GM20000 (cell line): ENCODE results near the gene ME3.

Experiments used
- DNase-seq: peaks from one replicate; pipeline ENCODE4 v3.0.0; 2012; ENCODE audit warnings: low spot score
- CTCF ChIP-seq: IDR thresholded peaks from 2 replicates; pipeline ENCODE4 v1.5.1; 2012; ENCODE audit warnings: mild to moderate bottlenecking, control low read depth; ENCODE audit errors: extremely low read depth, missing control alignments

The ME3 gene

DNA sequence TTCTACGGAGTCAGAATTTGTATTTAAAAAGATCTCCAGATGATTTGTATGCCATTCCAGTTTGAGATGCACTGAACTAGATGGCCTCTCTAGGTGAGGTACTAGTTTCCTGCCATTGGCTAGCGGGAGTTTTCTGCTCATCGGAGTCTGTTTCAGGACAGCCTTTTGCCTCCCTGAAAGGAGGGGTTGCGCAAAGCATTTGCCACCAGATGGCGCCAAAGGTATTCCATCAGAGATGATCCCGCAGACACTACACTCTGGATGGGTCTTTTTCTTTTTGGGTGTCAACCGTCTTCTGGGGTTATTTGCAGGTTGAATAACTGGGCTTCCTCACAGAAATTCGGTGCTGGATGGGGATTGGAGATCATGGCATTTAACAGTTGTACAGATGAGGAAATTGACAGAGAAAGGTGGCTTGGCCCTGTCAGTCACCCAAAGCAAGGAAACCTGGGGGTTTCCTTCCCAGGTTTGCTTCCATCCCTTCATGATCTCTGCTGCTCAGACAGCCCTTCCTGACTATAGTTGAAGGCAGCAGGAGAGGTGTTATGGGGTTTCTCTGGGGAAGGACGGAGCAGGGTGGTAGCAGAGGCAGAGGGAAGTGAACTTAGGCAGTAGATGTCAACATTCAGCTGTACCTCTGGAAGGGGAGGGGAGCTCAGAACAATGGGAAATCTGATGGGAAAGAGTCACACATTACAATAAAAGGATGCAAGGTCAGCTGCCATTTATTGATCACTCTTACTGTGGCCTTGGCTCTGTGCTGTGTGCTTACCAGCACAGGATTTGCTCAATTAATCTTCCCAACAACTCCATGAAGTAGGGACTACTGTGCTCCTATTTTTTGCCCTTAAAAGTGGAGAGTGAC, 216.1 kb downstream of the ME3 start:
- peak; percentile 77 for TF ChIP-seq CTCF
- peak; percentile 72 for DNase-seq

GRCh38 chr11:86453290-86454030, 219.0 kb downstream of the ME3 start:
- TF ChIP-seq CTCF, result no peak
- DNase-seq, result no peak

- no peak for DNase-seq
- no peak for TF ChIP-seq CTCF
Measured at GRCh38 chr11:86449993-86450629, 222.3 kb downstream of the ME3 start.

- no peak for TF ChIP-seq CTCF
- no peak for DNase-seq
Measured at GRCh38 chr11:86447763-86448480, 224.5 kb downstream of the ME3 start.

- no peak for DNase-seq
- TF ChIP-seq CTCF, result no peak
Measured at GRCh38 chr11:86446924-86447285, 225.5 kb downstream of the ME3 start.

DNA sequence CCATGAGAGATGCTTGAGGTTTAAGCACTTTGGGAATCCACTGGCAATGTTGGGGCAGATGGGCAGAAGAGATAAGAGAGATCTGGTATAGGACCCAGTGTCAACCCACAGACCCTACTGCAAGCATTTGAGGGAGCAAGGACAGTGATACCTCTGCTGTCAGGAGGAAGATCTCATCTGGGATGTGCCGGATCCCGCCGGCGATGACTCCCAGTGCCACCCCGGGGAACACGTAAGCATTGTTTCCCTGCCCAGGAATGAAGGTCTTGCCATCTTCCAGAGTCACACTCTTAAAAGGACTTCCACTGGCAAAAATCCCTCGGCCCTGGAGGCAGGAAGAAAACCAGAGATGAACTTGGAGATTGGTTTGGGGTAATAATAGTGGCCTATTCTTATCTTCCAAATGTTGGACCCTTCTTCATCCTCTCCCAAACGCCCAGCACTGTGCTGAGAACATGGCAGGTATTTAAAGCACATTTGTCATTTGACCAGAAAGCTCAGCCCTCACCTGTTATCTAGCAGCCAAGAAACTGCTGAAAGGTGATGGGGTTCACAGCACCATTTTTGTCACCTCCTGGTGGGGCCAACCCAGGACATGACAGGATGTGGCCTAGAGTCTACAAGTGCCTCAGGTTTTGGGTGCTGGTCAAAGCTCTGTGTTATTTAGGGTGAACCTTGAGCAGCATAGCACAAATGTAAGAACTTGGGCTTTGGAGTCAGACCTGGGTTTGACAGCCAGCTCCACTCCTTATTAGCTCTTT, 226.1 kb downstream of the ME3 start:
- no peak for DNase-seq
- no peak for TF ChIP-seq CTCF
